IPS DF 4.7 (cell line): ENCODE measurements around the gene FMO5.
"Not testable (repeated sequence)": the region's sequence is repeated elsewhere in the genome, so short reads cannot be mapped to it uniquely, and the experiment has no call there.

ENCODE experiments used
- DNase-seq: peaks from one replicate; pipeline ENCODE4 v3.0.0-alpha.2; 2013; ENCODE audit warnings: low spot score; ENCODE audit errors: extremely low read depth

Gene FMO5

GRCh38 chr1:147225193-147225730 is at the start of gene FMO5:
Gene FMO5, minus strand, starts transcription at chr1:147225339. Its CDS starts 310 bp downstream, at chr1:147225029.
- no peak for DNase-seq

GRCh38 chr1:147273409-147274336 is 48.5 kb upstream of the FMO5 start:
- no peak for DNase-seq

GRCh38 chr1:147272042-147272441 is 46.9 kb upstream of the FMO5 start:
- no peak for DNase-seq

GRCh38 chr1:147270721-147271120 is 45.6 kb upstream of the FMO5 start:
- DNase-seq = no peak

- DNase-seq = no peak
Measured at GRCh38 chr1:147267711-147268110, 42.6 kb upstream of the FMO5 start.

- no peak for DNase-seq
Measured at GRCh38 chr1:147266381-147266780, 41.2 kb upstream of the FMO5 start.

- DNase-seq = no peak
Measured at GRCh38 chr1:147264158-147264768, 39.1 kb upstream of the FMO5 start.

- no peak for DNase-seq
Measured at GRCh38 chr1:147260956-147261355, 35.8 kb upstream of the FMO5 start.

- DNase-seq = no peak
Measured at GRCh38 chr1:147252540-147252939, 27.4 kb upstream of the FMO5 start.

- DNase-seq = no peak
Measured at GRCh38 chr1:147247656-147248238, 22.6 kb upstream of the FMO5 start.

- no peak for DNase-seq
Measured at GRCh38 chr1:147246910-147247655, 21.9 kb upstream of the FMO5 start.

- no peak for DNase-seq
Measured at GRCh38 chr1:147246044-147246690, 21.0 kb upstream of the FMO5 start.

- DNase-seq = no peak
Measured at GRCh38 chr1:147245586-147246021, 20.5 kb upstream of the FMO5 start.

- no peak for DNase-seq
Measured at GRCh38 chr1:147245129-147245528, 20.0 kb upstream of the FMO5 start.

- DNase-seq = no peak
Measured at GRCh38 chr1:147243841-147244240, 18.7 kb upstream of the FMO5 start.

- DNase-seq = no peak
Measured at GRCh38 chr1:147243228-147243685, 18.1 kb upstream of the FMO5 start.

GRCh38 chr1:147242449-147243227 is 17.5 kb upstream of the FMO5 start, which contains the start of gene CHD1L:
Gene CHD1L, plus strand, starts transcription at chr1:147242684. Its CDS starts 20 bp downstream, at chr1:147242704.
- peak; percentile 71 for DNase-seq

GRCh38 chr1:147241934-147242448 is 16.9 kb upstream of the FMO5 start:
- DNase-seq = no peak

GRCh38 chr1:147240131-147240721 is 15.1 kb upstream of the FMO5 start:
- DNase-seq = not testable (repeated sequence)
